CD4-positive, alpha-beta T cell treated with Interleukin-1 beta for 1 hour (primary cell): ENCODE results near the gene EP400.
"Not testable (repeated sequence)": the region's sequence is repeated elsewhere in the genome, so short reads cannot be mapped to it uniquely, and the experiment has no call there.

ENCODE experiments used
- DNase-seq, 2 donors: peaks; one replicate each; pipeline ENCODE4 v3.0.0-alpha.2; 2020 to 2022

The EP400 gene

GRCh38 chr12:132024758-132025157 is 75.0 kb downstream of the EP400 start:
- DNase-seq = no peak

DNA sequence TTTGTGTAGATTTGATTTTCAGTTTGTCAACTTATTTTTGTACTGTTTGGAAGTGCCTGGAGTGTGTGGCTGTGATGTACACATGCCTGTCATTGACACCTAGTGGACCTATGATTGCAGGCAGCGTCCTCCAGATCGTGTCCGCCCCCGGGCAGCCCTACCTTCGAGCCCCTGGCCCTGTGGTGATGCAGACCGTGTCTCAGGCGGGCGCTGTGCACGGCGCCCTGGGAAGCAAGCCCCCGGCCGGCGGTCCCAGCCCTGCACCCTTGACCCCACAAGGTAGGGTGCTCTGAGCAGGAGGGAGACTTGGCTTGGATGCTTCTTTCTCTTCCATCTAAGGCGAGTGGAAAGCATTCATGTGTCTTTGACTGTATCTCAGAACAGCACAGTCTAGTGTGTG is 75.8 kb downstream of the EP400 start:
- DNase-seq = no peak

- no peak for DNase-seq
Observed at GRCh38 chr12:132026061-132026795, 76.5 kb downstream of the EP400 start.

- DNase-seq = no peak
Observed at GRCh38 chr12:132026796-132027500, 77.2 kb downstream of the EP400 start.

DNA sequence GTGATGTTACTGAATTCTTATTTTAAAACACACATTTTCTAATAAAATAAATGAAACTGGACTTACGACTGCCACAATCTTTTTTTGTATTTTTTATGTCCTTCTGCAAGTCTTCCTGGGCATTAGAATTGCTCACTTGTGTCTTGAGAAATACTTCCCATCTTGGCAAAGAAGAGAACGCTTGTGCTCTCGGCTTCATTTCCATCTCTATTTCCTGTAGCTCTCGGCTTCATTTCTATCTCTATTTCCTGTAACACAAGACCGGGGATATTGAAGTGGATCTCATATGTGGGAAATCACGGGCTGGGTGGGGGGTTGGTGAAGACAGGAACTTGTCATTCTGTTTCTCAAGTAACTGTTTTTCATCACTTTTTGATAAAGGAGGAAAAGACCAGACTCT is 77.9 kb downstream of the EP400 start:
- DNase-seq = no peak

- DNase-seq = no peak
Observed at GRCh38 chr12:132028111-132028510, 78.4 kb downstream of the EP400 start.

- DNase-seq = no peak
Observed at GRCh38 chr12:132029503-132030300, 80.0 kb downstream of the EP400 start.

DNA sequence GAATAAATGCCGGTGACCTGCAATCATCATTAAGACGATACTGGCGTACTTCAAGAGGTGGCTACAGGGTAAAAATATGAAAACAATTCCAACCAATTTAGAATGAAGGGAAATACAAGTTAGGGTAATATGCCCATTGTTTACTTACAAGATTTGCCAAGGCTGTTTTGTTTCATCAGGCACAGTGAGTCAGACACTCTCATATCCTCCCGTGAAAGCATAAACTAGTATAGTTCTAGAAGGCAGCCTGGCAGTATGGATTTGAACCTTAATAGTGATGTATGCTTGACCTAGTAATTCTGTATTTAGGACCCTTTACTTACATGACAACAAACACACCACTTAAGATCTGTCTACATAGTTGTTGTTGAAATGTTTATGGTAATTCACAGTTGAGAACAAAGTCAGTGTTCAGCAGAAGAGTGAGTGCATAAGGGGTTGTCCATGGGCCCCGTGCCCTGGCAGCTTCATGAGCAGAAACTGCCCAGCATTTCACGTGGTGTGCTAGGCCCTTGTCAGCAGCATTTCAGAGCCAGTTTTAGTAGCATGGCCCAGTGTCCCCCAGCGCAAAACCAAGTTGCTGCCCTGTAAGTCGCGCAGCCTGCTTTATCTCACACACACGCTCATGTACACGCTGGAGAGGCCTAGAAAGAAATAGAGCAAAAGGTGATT is 80.8 kb downstream of the EP400 start:
- no peak for DNase-seq

DNA sequence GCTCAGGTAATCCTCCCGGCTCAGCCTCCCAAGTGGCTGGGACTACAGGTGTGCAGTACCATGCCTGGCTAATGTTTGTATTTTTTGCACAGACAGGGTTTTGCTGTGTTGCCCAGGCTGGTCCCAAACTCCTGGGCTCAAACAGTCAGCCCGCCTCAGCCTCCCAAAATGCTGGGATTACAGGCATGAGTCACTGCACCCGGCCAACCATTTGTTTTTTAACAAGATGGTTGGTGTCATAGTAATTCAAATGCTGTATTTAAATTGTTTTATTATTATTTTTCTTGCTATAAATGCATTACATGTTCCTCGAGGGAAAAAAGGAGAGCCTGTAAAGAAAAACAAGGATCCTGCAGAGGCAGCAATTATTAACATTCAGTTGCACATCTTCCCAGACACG is 83.9 kb downstream of the EP400 start:
- DNase-seq = no peak

DNA sequence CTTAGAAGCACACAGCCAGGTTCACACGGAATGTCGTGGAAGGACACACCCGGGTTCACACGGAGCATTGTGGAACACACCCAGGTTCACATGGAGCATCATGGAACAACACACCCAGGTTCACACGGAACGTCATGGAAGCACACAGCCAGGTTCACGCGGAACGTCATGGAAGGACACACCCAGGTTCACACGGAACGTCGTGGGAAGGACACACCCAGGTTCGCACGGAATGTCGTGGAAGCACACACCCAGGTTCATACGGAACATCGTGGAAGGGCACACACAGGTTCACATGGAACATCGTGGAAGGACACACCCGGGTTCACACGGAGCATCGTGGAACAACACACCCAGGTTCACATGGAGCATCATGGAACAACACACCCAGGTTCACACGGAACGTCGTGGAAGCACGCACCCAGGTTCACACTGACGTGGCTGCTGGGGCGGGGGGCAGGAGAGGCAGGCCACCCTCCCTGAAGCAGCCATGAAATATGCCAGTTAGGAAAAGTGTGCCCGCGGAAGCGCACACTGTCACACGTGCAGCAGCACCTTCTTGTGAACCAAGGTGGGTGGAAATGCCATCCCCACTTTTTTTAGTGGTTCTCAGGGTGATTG is 86.4 kb downstream of the EP400 start:
- no peak for DNase-seq

GRCh38 chr12:132040906-132041606 is 91.3 kb downstream of the EP400 start:
- DNase-seq = no peak

- DNase-seq = no peak
Observed at GRCh38 chr12:132043216-132043615, 93.5 kb downstream of the EP400 start.

GRCh38 chr12:132043770-132044467 is 94.2 kb downstream of the EP400 start:
- DNase-seq = no peak

GRCh38 chr12:132044661-132045412 is 95.1 kb downstream of the EP400 start:
- DNase-seq = no peak

DNA sequence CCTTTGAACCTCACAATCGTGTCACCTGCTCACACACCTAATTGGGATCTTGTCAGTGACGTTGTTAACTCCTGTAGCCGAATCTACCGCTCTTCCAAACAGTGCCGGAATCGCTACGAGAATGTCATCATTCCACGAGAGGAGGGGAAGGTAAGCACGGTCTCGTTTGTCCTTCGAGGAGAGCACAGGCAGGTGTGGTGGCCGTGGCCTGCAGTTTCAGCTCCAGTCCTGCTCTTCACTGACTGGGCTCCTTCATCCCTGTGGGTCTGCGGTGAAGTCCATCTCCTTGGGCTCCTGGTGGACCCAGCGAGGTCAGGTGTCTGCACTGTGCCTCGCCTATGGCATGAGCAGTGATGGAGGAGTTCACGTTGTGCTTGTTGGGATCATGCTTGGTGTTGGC is 96.0 kb downstream of the EP400 start:
- DNase-seq = no peak

GRCh38 chr12:132046561-132046960 is 96.8 kb downstream of the EP400 start:
- DNase-seq = no peak

- not testable (repeated sequence) for DNase-seq
Observed at GRCh38 chr12:132047630-132048029, 97.9 kb downstream of the EP400 start.

- DNase-seq = no peak
Observed at GRCh38 chr12:132049442-132049841, 99.7 kb downstream of the EP400 start.

GRCh38 chr12:132049876-132050275 is 100.1 kb downstream of the EP400 start:
- no peak for DNase-seq

GRCh38 chr12:132051718-132052117 is 102.0 kb downstream of the EP400 start:
- DNase-seq = not testable (repeated sequence)
